ENCODE data around the gene KLC1.

KLC1 gene

DNA sequence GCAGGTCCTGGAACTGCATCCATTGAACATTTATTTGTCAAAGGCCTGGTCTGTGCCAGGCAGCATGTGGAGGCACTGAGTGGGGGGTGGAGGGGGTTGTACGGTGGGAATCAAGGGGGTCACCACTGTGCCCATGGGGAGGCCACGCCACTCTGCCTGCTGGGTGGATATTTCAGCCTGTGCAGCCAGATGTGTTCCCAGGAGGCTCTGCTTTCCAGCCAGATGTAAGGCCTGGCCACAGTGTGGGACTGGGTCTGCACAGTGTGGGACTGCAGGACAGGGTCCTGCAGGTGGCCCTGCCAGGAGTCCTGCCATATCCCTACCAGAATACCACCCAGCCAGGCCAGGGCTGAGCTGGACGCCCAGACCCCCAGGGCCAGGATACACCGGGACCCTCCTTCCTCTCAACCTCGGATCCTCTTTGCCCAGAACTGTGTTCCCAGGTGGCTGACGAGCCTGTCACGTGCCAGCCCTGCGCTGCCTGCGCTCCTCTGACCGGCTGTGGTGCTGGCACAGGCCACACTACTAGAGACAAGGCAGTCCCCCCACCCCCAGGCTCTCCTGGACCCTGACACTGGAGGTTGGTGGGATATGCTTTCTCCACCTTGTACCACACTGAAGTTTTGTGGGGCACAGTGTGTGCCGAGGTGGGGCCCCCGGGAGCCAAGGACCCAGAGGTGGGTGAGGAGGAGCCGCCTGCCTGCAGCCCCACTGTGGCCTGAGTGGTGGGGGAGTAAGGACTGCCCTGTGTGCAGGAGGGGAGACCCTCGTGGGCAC is 68.8 kb downstream of the KLC1 start:
- H3K4me3 ChIP-seq (replicated peaks in 1 of 2; ENCODE audit: low read depth in 2 of 2, low read length in 2 of 2) = no peak overlapping the region
- TF ChIP-seq, protein P1, sequence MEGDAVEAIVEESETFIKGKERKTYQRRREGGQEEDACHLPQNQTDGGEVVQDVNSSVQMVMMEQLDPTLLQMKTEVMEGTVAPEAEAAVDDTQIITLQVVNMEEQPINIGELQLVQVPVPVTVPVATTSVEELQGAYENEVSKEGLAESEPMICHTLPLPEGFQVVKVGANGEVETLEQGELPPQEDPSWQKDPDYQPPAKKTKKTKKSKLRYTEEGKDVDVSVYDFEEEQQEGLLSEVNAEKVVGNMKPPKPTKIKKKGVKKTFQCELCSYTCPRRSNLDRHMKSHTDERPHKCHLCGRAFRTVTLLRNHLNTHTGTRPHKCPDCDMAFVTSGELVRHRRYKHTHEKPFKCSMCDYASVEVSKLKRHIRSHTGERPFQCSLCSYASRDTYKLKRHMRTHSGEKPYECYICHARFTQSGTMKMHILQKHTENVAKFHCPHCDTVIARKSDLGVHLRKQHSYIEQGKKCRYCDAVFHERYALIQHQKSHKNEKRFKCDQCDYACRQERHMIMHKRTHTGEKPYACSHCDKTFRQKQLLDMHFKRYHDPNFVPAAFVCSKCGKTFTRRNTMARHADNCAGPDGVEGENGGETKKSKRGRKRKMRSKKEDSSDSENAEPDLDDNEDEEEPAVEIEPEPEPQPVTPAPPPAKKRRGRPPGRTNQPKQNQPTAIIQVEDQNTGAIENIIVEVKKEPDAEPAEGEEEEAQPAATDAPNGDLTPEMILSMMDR (IDR thresholded peaks at IDR 0.05; ENCODE audit: low read depth, low read length) = no peak
- no peak for DNase-seq (ENCODE audit: low read depth in 2 of 2)

DNA sequence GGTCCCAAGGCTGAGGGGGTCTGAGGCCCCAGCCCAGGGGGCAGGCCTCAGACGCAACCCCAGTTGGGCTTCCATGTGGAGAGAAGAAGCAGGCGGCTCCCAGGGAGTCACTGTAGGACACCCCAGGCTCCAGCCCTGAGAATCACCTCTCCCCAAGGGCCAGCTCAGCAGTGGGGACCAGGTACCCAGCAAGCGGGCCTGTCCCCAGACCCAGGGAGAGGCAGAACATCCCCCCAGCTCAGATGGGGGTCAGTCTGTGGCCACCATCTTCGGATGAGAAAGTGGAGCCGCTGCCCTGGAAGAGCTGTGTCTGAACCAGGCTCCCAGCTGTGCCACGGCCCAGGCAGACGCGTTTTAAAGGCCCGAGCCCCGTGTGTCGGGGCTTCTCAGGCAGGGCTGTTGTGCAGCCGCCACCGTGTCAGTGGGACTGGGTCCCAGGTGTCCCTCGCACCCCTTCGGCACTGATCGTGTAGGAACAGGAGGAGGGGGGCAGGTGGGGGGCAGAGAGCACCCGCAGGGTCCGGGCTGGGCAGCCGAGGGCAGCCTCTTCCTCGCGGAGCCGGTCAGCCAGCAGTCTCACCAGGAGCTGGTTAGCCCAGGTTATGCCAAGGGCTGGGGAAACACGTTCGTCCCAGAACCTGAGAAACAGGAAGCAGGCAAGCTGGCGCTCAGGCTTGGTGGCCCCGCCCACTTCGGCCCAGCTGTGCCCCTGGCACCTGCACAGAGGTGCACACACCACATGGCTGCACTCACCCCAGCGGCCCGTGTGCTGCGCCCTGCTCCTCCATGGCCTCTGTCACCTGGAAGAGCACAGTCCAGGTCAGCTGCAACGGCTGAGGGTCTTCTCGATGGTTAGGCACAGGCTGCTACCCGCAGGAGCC is 69.6 kb downstream of the KLC1 start:
- TF ChIP-seq, protein P1 (IDR thresholded peaks at IDR 0.05; ENCODE audit: low read depth, low read length) = no peak
- no peak for DNase-seq (ENCODE audit: low read depth in 2 of 2)
- no peak overlapping the region for H3K4me3 ChIP-seq (replicated peaks in 1 of 2; ENCODE audit: low read depth in 2 of 2, low read length in 2 of 2)

DNA sequence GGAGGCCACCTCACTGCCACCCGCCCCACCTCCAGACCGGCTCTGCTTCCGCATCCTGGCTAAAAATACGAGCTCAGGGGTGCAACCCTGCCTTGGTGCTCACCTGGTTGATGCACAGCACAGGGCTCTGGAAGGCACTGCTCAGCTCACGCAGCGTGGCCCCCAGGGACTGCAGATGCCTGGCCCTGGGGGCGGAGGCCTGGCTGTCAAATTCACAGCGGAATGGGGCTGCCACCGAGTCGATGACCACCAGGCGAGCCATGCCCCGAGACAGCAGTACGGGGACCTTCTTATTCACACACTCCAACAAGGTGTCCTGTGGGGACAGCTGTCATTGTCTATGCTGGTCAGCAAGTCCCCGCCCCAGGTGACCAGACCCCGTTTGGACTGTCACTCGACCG is 70.2 kb downstream of the KLC1 start:
- no peak overlapping the region for H3K4me3 ChIP-seq (replicated peaks in 1 of 2; ENCODE audit: low read depth in 2 of 2, low read length in 2 of 2)
- TF ChIP-seq, protein P1 (IDR thresholded peaks at IDR 0.05; ENCODE audit: low read depth, low read length) = no peak
- DNase-seq (ENCODE audit: low read depth in 2 of 2) = no peak

DNA sequence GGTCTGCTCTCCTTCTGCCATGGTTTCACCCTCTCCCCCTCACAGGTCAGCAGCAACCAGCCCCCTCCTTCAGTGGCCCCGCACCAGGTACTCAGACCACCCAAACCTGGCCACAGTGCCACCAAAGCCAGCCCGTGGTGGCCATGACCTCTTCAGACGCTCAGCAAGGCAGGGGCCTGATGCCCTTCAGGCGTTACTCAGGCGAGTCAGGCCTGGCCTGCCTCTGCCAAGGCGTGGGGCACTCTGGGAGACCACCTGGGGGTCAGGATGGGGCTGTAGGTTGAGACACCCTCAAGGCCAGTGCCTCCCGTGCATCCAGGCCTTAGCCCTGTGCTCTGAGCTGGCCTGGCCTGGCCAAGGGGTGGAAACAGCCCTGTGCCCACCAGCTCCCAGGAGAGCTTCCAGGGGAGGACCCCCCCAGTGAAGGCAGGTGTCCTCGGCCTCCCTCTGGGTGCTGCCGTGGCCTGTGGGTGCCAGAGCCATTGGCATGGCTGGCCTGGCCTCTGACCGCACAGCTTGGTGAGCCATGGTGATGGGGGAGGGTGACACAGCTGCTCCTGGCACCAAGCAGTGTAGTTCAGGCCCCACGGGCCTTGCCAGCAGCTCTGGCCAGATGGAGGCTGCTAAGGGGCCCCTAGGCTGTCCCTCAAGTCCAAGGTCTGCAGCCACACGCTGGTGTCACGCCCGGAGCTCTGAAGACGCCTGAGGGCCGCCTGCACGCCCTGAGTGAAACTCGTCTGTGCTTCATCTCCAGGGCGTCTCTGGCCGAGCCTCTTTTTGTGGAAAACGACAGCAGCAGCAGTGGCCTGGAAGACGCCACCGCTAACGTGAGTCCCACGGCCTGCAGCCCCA is 71.1 kb downstream of the KLC1 start:
- DNase-seq (ENCODE audit: low read depth in 2 of 2) = no peak
- TF ChIP-seq, protein P1 (IDR thresholded peaks at IDR 0.05; ENCODE audit: low read depth, low read length) = no peak
- no peak overlapping the region for H3K4me3 ChIP-seq (replicated peaks in 1 of 2; ENCODE audit: low read depth in 2 of 2, low read length in 2 of 2)

DNA sequence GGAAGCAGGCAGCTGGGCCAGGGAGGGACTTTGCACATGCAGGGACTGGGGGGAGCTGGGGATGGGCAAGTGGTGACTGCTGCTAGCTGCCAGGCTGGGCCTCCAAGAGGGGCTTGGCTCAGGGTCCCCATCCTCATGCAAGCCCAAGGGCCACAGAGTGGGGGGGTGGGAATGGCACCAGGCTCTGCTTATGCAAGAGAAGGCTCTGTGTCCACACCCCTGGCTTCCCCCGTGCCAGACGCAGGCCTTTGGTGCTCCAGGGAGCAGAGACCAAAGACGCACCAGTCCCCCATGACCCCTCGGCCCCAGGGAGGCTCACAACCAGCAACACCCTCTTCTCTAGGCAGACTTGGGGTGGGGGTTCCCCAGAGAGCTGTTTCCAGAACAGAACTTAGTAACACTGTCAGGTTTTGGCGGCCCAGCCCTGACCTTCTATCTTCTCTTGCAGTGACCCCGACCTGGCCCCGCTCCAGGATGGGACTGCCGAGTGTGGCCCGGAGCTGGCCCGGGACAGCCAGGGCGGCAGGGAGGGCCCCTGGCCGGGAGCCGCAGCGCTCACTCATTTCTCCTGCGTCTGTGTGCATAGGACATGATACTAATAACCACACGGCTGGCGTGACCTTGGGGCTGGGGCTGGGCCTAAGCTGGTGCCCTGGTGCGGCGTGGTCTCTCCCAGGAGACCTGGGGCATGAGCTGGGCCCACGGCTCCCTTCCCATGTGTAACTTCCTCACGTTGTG is 71.9 kb downstream of the KLC1 start:
- TF ChIP-seq, protein P1 (IDR thresholded peaks at IDR 0.05; ENCODE audit: low read depth, low read length) = no peak
- no peak for DNase-seq (ENCODE audit: low read depth in 2 of 2)
- no peak overlapping the region for H3K4me3 ChIP-seq (replicated peaks in 1 of 2; ENCODE audit: low read depth in 2 of 2, low read length in 2 of 2)

GRCh38 chr14:103702095-103702494 is 73.1 kb downstream of the KLC1 start:
- no peak overlapping the region for H3K4me3 ChIP-seq (replicated peaks in 1 of 2; ENCODE audit: low read depth in 2 of 2, low read length in 2 of 2)
- TF ChIP-seq, protein P1 (IDR thresholded peaks at IDR 0.05; ENCODE audit: low read depth, low read length) = no peak
- DNase-seq (ENCODE audit: low read depth in 2 of 2) = no peak

Measured in cardiac fibroblast (primary cell).